ENCODE measurements around the gene TCF25.

The TCF25 gene

DNA sequence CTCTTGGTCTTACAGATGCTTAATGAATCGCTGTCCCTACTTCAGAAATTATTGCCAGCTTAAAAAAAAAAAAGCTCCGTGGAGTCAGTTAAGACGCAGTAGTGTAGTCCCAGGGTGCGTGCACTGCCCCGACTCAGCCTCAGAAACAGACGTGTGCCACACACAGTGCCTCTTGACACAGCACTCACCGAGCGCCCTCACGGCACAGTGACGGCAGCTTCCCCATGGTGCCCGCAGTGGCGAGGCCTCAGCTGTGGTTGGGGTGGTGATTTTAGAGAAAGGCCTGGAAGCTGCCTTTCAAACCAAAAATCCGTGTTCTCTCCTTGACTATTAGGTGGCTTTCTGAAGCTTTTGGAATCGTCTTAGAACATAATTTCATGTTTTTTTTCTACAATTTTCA, 13.9 kb downstream of the TCF25 start:
- H3K4me1 ChIP-seq (ENCODE audit: insufficient read depth, low read length): no peaks in the 10 kb centered on the region
- H3K27me3 ChIP-seq (ENCODE audit: insufficient read depth, low read length): no peaks in the 10 kb centered on the region
- H3K9me3 ChIP-seq (ENCODE audit: insufficient read depth, low read depth, low read length): no peaks in the 10 kb centered on the region
- H3K36me3 ChIP-seq (ENCODE audit: insufficient read depth, low read depth, low read length): peaks cover 75% of the 10 kb centered on the region
- no peak overlapping the region for H3K9ac ChIP-seq (ENCODE audit: low read depth, low read length)
- no peak overlapping the region for H3K27ac ChIP-seq (ENCODE audit: low read length)
- H3K4me3 ChIP-seq (ENCODE audit: low read length): no peak overlapping the region

DNA sequence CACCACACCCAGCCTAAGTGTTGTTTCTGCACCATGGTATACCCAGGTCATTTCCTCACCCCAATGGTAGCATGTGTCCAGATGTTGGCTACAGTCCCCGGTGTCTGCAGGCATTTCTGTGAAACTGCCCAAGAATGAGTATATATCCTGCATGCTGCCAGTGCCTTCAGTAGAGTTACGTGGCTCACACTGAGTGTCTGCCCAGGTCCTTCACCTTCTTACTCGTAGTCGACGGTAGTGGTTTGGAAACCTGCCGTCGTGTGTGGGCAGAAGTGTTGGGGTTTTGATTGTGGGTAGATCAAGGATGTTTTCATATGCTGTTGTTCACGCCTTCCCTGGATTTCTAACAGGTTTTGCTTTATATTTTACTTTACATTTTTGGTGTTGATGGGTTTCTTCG, 16.8 kb downstream of the TCF25 start:
- no peaks in the 10 kb centered on the region for H3K9me3 ChIP-seq (ENCODE audit: insufficient read depth, low read depth, low read length)
- no peak overlapping the region for H3K27ac ChIP-seq (ENCODE audit: low read length)
- H3K36me3 ChIP-seq (ENCODE audit: insufficient read depth, low read depth, low read length): peaks cover 72% of the 10 kb centered on the region
- no peak overlapping the region for H3K4me3 ChIP-seq (ENCODE audit: low read length)
- no peaks in the 10 kb centered on the region for H3K4me1 ChIP-seq (ENCODE audit: insufficient read depth, low read length)
- H3K27me3 ChIP-seq (ENCODE audit: insufficient read depth, low read length): no peaks in the 10 kb centered on the region
- no peak overlapping the region for H3K9ac ChIP-seq (ENCODE audit: low read depth, low read length)

DNA sequence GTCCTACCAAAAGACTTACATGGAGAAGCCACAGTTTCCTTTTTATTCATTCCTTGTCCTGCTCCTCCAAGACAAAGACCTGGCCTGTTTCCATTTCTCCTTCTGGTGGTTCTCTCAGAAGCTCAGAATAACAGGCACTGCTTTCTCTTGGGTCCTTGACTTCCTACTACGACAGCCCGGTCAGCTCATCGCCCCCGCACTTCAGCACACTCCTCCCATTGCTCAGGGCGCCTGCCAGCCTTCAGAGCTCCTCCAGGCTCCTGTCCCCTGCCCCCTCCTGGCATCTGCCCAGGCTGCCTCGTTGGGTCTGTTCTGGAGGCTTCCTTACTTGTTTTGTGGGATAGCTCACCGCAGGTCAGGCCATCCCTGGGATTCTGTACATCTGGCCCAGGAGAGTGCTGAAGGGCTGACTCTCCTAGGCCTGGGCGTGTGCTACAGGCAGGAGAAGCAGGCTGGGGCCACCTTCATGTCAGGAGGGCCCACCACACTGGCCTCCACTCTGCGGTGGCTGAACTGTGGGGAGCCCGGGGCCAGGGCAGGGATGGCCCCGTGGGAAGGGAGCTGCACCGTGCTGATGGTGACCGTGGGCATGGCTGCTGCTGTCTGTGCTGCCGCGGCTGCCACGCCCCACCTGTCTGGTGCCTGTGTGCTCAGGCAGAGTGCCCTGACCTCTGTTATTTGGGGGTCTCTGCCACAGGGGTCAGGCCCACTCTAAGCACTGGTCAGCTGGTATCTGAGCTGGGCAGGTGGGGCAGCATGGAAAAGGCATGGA, 17.7 kb downstream of the TCF25 start:
- Histone ChIP-seq H3K27me3 (ENCODE audit: insufficient read depth, low read length) (no peaks in the 10 kb centered on the region), H3K4me1 (ENCODE audit: insufficient read depth, low read length) (no peaks in the 10 kb centered on the region), H3K27ac (ENCODE audit: low read length) (no peak overlapping the region), H3K4me3 (ENCODE audit: low read length) (no peak overlapping the region), H3K9me3 (ENCODE audit: insufficient read depth, low read depth, low read length) (no peaks in the 10 kb centered on the region), H3K36me3 (ENCODE audit: insufficient read depth, low read depth, low read length) (peaks cover 74% of the 10 kb centered on the region), H3K9ac (ENCODE audit: low read depth, low read length) (no peak overlapping the region)

DNA sequence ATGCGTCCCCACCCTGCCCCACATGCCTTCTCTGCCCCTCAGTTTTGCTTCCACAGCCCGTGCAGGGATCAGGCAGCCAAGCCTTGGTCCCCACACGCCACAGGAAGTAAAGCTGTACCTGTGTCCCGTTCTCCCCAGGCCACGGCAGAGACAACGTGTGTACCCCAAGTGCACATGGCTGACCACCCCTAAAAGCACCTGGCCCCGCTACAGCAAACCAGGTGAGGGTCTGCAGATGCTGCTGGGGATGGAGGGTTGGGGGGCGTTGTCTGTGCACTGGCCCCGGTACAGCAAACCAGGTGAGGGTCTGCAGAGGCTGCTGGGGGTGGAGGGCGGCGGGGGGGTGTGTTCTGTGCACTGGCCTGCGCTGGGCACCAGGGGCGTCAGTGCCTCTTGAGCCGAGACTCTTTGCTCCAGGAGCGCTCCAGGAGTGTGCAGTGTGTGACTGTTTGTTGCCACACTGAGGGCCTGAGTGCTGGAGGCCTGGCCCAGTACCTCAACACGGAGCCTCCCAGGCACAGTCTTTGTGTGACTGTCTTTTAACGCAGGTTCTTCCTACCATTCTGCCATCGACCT, 18.8 kb downstream of the TCF25 start:
- Histone ChIP-seq H3K4me1 (ENCODE audit: insufficient read depth, low read length) (no peaks in the 10 kb centered on the region), H3K9ac (ENCODE audit: low read depth, low read length) (no peak overlapping the region), H3K27ac (ENCODE audit: low read length) (no peak overlapping the region), H3K27me3 (ENCODE audit: insufficient read depth, low read length) (no peaks in the 10 kb centered on the region), H3K9me3 (ENCODE audit: insufficient read depth, low read depth, low read length) (no peaks in the 10 kb centered on the region), H3K4me3 (ENCODE audit: low read length) (no peak overlapping the region), H3K36me3 (ENCODE audit: insufficient read depth, low read depth, low read length) (peaks cover 74% of the 10 kb centered on the region)

DNA sequence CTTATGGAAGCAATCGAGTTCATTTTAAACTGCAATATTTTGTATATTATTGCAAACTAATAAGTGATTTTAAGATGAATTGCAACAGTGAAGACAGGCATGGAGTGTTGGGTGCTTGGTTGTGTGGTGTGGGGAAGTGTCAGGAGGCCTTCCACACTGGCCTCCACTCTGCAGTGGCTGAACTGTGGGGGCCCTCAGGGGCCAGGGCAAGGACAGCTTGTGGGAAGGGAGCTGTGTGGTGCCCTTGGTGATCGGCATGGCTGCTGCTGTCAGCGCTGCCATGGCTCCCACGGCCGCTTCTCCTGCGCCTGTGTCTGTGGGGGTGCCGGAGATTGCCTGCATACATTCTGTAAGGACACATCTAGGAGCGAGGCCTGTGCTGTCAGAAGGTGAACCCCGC, 19.2 kb downstream of the TCF25 start:
- Histone ChIP-seq H3K4me3 (ENCODE audit: low read length) (no peak overlapping the region), H3K9ac (ENCODE audit: low read depth, low read length) (no peak overlapping the region), H3K9me3 (ENCODE audit: insufficient read depth, low read depth, low read length) (no peaks in the 10 kb centered on the region), H3K27me3 (ENCODE audit: insufficient read depth, low read length) (no peaks in the 10 kb centered on the region), H3K36me3 (ENCODE audit: insufficient read depth, low read depth, low read length) (peaks cover 74% of the 10 kb centered on the region), H3K27ac (ENCODE audit: low read length) (no peak overlapping the region), H3K4me1 (ENCODE audit: insufficient read depth, low read length) (no peaks in the 10 kb centered on the region)

DNA sequence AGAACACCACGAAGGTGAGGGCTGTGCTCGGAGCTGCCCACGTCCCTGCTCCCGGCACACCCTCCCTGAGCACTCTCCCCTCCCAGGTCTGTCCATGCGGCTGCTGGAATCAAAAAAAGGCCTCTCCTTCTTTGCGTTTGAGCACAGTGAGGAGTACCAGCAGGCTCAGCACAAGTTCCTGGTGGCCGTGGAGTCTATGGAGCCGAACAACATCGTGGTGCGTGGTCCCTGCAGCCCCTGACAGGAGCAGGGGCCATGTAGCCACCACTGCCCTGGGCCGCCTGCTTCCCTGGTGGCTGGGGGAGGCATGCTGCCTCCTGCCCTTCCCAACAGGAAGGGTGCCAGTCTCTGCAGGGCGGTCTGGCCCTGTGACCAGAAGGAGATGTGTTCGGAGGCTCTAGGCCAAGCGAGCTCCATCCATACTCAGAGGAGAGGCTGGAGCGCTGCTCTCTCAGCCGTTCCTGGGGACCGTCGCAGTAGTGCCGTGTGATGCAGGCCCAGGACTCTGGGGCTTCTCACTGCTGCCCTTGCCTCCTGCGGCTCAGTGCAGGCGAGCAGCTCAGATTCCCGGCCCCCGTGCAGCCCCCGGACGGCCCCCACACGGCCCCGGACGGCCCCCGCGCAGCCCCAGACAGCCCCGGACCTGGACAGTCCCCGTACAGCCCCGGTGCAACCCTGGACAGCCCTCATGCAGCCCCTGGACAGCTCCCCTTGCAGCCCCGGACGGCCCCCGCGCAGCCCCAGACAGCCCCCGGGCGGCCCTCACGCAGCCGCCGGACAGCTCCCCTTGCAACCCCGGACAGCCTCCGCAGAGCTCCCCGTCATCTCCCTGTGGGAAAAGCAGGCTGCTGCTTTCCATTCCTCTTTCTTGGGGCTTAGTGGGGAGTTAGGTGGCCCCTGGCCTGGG, 20.5 kb downstream of the TCF25 start:
- no peaks in the 10 kb centered on the region for H3K27me3 ChIP-seq (ENCODE audit: insufficient read depth, low read length)
- no peak overlapping the region for H3K27ac ChIP-seq (ENCODE audit: low read length)
- no peak overlapping the region for H3K4me3 ChIP-seq (ENCODE audit: low read length)
- no peaks in the 10 kb centered on the region for H3K9me3 ChIP-seq (ENCODE audit: insufficient read depth, low read depth, low read length)
- H3K36me3 ChIP-seq (ENCODE audit: insufficient read depth, low read depth, low read length): peaks cover 76% of the 10 kb centered on the region
- H3K9ac ChIP-seq (ENCODE audit: low read depth, low read length): no peak overlapping the region
- no peaks in the 10 kb centered on the region for H3K4me1 ChIP-seq (ENCODE audit: insufficient read depth, low read length)

DNA sequence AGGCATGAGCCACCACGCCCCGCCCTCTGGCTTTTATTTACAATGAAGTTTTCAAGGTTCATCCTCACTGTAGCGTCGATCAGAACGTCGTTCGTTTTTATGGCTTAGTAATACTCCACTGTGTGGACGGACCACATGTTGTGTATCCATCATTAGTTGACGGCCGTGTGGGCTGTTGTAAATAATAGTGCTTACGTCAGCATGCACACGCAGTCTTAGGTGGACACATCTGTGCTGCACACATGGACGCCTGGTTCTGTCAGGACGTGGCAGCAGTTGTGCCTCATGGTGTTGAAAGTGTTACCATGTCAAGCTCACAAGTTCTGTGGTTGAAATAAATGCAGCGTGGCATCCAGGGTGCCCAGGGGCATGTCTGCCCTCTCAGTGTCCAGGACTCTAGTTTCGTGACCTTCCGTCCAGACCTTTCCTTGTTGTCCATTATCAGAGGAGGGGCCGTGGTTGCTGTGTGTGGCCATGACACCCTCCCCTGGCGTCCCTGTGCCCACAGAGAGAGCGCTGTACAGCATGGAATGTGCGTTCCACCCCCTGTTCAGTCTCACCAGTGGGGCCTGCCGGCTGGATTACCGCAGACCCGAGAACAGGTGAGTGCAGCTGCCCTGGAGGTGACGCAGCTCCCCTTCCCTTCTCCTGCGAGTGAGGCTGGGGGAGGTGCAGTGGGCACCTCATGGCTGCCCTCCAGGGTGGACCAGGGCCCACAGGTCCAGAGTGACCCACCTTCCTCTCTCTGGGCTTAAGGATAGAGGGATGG, 22.3 kb downstream of the TCF25 start:
- no peaks in the 10 kb centered on the region for H3K9me3 ChIP-seq (ENCODE audit: insufficient read depth, low read depth, low read length)
- H3K4me1 ChIP-seq (ENCODE audit: insufficient read depth, low read length): no peaks in the 10 kb centered on the region
- peaks cover 81% of the 10 kb centered on the region for H3K36me3 ChIP-seq (ENCODE audit: insufficient read depth, low read depth, low read length)
- H3K9ac ChIP-seq (ENCODE audit: low read depth, low read length): no peak overlapping the region
- no peak overlapping the region for H3K4me3 ChIP-seq (ENCODE audit: low read length)
- no peaks in the 10 kb centered on the region for H3K27me3 ChIP-seq (ENCODE audit: insufficient read depth, low read length)
- no peak overlapping the region for H3K27ac ChIP-seq (ENCODE audit: low read length)

DNA sequence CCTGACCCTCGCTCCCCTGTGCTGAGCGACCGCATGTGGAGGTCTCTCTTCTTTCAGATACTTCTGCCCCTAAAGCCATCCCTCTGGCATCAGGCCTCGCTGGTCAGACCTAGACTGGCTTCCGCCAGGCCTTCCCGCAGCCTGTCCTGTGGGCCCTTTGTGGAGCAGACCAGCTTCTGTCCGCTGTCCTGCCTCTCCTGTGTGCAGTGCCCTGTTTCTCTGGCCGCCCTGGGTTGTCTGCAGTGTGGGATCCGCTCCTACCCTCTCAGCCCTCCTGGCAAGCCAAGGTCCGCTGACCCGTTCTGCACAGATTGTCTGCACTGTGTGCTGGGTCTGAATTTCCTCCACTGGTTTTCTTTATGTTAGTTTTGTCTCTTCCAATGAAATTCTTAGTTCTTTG, 23.8 kb downstream of the TCF25 start:
- Histone ChIP-seq H3K36me3 (ENCODE audit: insufficient read depth, low read depth, low read length) (peaks cover 72% of the 10 kb centered on the region), H3K27me3 (ENCODE audit: insufficient read depth, low read length) (no peaks in the 10 kb centered on the region), H3K9ac (ENCODE audit: low read depth, low read length) (no peak overlapping the region), H3K4me3 (ENCODE audit: low read length) (no peak overlapping the region), H3K4me1 (ENCODE audit: insufficient read depth, low read length) (no peaks in the 10 kb centered on the region), H3K27ac (ENCODE audit: low read length) (no peak overlapping the region), H3K9me3 (ENCODE audit: insufficient read depth, low read depth, low read length) (no peaks in the 10 kb centered on the region)

DNA sequence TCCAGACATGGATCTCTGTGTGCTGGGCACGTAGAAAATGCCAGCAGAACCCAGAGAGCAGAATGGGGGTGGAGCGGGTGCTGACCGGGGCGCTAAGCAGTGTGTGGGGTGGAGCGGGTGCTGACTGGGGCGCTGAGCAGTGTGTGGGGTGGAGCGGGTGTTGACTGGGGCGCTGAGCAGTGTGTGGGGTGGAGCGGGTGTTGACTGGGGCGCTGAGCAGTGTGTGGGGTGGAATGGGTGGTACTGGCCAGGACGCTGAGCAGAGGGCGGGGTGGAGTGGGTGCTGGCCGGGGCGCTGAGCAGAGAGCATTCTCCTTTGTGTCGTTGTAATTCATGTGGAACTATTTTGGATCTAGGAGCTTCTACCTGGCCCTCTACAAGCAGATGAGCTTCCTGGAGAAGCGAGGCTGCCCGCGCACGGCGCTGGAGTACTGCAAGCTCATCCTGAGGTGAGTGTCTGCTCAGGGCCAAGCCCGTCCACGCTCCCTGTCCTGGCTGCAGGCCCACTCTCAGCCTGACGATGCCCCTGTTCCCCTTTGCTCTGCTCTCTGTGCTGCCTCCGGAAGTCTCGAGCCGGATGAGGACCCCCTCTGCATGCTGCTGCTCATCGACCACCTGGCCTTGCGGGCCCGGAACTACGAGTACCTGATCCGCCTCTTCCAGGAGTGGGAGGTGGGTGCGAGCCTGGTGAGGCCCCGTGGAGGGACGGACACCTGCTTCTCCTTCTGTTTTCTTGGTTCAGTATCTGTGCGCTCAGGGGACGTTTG, 25.0 kb downstream of the TCF25 start:
- Histone ChIP-seq H3K9ac (ENCODE audit: low read depth, low read length) (no peak overlapping the region), H3K4me3 (ENCODE audit: low read length) (no peak overlapping the region), H3K27me3 (ENCODE audit: insufficient read depth, low read length) (no peaks in the 10 kb centered on the region), H3K9me3 (ENCODE audit: insufficient read depth, low read depth, low read length) (no peaks in the 10 kb centered on the region), H3K27ac (ENCODE audit: low read length) (no peak overlapping the region), H3K36me3 (ENCODE audit: insufficient read depth, low read depth, low read length) (peaks cover 61% of the 10 kb centered on the region), H3K4me1 (ENCODE audit: insufficient read depth, low read length) (no peaks in the 10 kb centered on the region)

DNA sequence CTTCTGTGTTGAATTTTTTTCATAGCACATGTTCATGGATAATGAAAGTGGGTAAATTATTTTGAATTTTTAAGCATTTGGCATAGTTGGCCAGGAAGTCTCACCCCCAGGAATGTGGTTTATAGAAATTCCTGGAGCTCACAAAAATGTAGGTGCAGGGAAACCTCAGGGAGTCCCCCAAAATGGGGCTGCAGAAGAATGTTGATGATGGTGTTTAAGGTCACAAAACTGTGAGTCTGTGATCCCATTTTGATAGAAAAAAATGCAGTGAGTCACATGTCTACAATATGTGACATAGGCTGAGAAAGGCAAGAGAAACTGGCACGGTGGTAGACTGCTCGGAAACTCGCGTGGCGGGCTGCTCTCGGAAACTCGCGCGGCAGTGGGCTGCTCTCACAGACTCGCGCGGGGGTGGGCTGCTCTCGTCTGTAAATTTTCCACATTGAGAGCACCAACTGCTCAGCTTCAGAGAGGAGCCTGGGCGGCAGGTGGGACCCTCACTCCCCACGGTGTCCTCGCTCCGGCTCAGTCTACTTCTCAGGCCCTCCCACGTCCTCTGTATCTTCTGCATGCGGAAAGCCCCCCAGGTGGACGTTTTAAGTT, 26.6 kb downstream of the TCF25 start:
- H3K4me1 ChIP-seq (ENCODE audit: insufficient read depth, low read length): no peaks in the 10 kb centered on the region
- no peaks in the 10 kb centered on the region for H3K9me3 ChIP-seq (ENCODE audit: insufficient read depth, low read depth, low read length)
- H3K36me3 ChIP-seq (ENCODE audit: insufficient read depth, low read depth, low read length): peaks cover 54% of the 10 kb centered on the region
- H3K27me3 ChIP-seq (ENCODE audit: insufficient read depth, low read length): no peaks in the 10 kb centered on the region
- no peak overlapping the region for H3K27ac ChIP-seq (ENCODE audit: low read length)
- H3K4me3 ChIP-seq (ENCODE audit: low read length): no peak overlapping the region
- H3K9ac ChIP-seq (ENCODE audit: low read depth, low read length): no peak overlapping the region

Data from iPS-20b (cell line).